ENCODE results near the gene NSUN5. TPM values are rescaled to one million over a fixed set of nuclear protein-coding genes. Genes with fewer than 3 reads are reported as not detected.
A peak's percentile ranks its signal among the peaks of the same experiment; 100 is the strongest.
"Not testable (repeated sequence)": the region's sequence is repeated elsewhere in the genome, so short reads cannot be mapped to it uniquely, and the experiment has no call there.

Gene NSUN5
- total RNA-seq, 1 experiment from 2014 or later, result 90.9 TPM

DNA sequence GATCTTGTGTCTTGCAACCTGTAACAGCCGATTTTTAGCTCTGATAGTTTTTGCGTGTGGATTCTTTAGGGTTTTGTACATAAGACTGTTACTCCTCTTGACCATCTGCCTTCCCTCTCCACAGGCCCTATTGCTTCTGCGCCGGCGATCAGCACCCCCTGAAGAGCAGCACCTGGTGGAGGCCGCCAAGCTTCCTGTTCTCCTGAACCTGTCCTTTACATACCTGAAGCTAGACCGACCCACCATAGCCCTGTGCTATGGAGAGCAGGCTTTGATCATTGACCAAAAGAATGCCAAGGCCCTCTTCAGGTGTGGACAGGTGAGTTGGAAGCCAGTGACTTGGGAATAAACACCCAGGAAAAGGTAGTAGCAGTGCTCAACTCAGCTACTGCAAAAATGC, 31.9 kb upstream of the NSUN5 start:
- Histone ChIP-seq H3K27me3 (ENCODE audit: control insufficient read depth, insufficient read depth, low read length) (no peaks in the 10 kb centered on the region), H3K4me3 (ENCODE audit: insufficient read depth, low read depth, low read length) (no peak overlapping the region), H3K36me3 (replicated peaks; ENCODE audit: control insufficient read depth, insufficient read depth, low read length) (no peaks in the 10 kb centered on the region)
- peak; percentile 75 for DNase-seq

GRCh38 chr7:73338321-73338720, 29.7 kb upstream of the NSUN5 start:
- H3K4me3 ChIP-seq (ENCODE audit: insufficient read depth, low read depth, low read length), result no peak overlapping the region
- DNase-seq, result no peak
- H3K27me3 ChIP-seq (ENCODE audit: control insufficient read depth, insufficient read depth, low read length), result no peaks in the 10 kb centered on the region
- H3K36me3 ChIP-seq (replicated peaks; ENCODE audit: control insufficient read depth, insufficient read depth, low read length), result no peaks in the 10 kb centered on the region

DNA sequence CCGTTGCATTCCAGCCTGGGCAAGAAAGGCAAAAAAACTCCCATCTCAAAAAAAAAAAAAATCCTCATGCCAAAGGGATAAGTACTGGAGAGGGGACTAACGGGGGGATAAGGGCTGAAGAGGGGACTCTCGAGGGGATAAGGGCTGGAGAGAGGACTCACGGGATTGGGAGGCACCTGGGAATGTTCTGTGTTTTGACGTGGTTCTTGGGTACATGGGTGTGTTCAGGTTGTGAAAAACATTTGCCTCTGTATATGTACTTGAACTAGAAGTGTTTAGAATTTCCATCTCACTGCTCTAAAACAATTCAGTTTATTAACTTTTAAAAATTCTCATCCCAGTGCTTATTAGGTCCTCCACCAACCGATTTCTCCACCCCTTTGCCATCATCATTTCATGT, 23.8 kb upstream of the NSUN5 start:
- Histone ChIP-seq H3K27me3 (ENCODE audit: control insufficient read depth, insufficient read depth, low read length) (no peaks in the 10 kb centered on the region), H3K4me3 (ENCODE audit: insufficient read depth, low read depth, low read length) (no peak overlapping the region), H3K36me3 (replicated peaks; ENCODE audit: control insufficient read depth, insufficient read depth, low read length) (no peaks in the 10 kb centered on the region)
- DNase-seq, result no peak

DNA sequence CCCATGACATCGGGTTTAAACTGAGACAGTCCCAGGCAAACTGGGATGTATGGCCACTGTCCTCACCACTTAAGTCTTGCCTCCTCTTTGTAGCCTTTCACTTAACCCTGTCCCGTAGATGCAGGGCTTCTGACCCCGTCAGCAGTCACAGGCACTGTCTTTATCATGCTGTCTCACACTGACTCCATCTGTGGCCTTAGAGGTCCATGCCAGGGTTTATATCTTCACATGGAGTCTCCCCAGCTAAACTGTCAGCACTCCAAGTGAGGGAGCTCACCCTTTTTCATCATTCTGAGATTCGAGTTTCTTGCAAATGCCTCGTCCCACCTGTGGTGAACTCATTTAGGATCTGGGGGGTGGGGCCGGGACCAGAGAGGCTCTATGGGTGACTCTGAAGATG, 22.1 kb upstream of the NSUN5 start:
- H3K4me3 ChIP-seq (ENCODE audit: insufficient read depth, low read depth, low read length), result no peak overlapping the region
- no peaks in the 10 kb centered on the region for H3K27me3 ChIP-seq (ENCODE audit: control insufficient read depth, insufficient read depth, low read length)
- H3K36me3 ChIP-seq (replicated peaks; ENCODE audit: control insufficient read depth, insufficient read depth, low read length), result no peaks in the 10 kb centered on the region
- peak; percentile 53 for DNase-seq

GRCh38 chr7:73329861-73330581, 21.4 kb upstream of the NSUN5 start:
- no peak for DNase-seq
- Histone ChIP-seq H3K4me3 (ENCODE audit: insufficient read depth, low read depth, low read length) (no peak overlapping the region), H3K36me3 (replicated peaks; ENCODE audit: control insufficient read depth, insufficient read depth, low read length) (no peaks in the 10 kb centered on the region), H3K27me3 (ENCODE audit: control insufficient read depth, insufficient read depth, low read length) (no peaks in the 10 kb centered on the region)

DNA sequence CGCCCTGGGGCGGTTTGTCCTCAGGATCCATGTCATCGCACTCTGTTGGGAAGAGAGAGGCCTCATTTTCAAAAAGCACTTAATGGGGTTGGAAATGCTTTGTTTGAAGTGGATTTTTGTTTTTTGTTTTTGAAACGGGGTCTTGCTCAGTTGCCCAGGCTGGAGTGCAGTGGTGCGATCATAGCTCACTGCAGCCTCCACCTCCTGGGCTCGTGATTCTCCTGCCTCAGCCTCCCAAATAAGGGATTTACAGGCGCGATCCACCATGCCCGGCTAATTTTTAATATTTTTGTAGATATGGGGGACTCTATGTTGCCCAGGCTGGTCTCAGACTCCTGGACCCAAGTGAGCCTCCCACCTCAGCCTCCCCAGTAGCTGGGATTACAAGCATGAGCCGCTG, 20.1 kb upstream of the NSUN5 start:
- no peaks in the 10 kb centered on the region for H3K27me3 ChIP-seq (ENCODE audit: control insufficient read depth, insufficient read depth, low read length)

GRCh38 chr7:73327922-73328321, 19.3 kb upstream of the NSUN5 start, which contains the start of the genes FKBP6 and TRIM50:
FKBP6 (plus strand) TSS chr7:73328161; CDS start chr7:73328429, 268 bp downstream.
TRIM50 (minus strand) TSS chr7:73328082; CDS start chr7:73324787, 3,295 bp downstream.
- not testable (repeated sequence) for DNase-seq; H3K4me3 ChIP-seq (ENCODE audit: insufficient read depth, low read depth, low read length); H3K27me3 ChIP-seq (ENCODE audit: control insufficient read depth, insufficient read depth, low read length)

More for the DNA sequence above, 20.1 kb upstream of the NSUN5 start:
- Histone ChIP-seq H3K36me3 (replicated peaks; ENCODE audit: control insufficient read depth, insufficient read depth, low read length) (no peaks in the 10 kb centered on the region), H3K4me3 (ENCODE audit: insufficient read depth, low read depth, low read length) (no peak overlapping the region)
- DNase-seq, result no peak

GRCh38 chr7:73327449-73327848, 18.8 kb upstream of the NSUN5 start:
- not testable (repeated sequence) for H3K4me3 ChIP-seq (ENCODE audit: insufficient read depth, low read depth, low read length); DNase-seq; H3K27me3 ChIP-seq (ENCODE audit: control insufficient read depth, insufficient read depth, low read length); H3K36me3 ChIP-seq (replicated peaks; ENCODE audit: control insufficient read depth, insufficient read depth, low read length)

More at GRCh38 chr7:73327922-73328321, 19.3 kb upstream of the NSUN5 start, which contains the start of the genes FKBP6 and TRIM50:
- not testable (repeated sequence) for H3K36me3 ChIP-seq (replicated peaks; ENCODE audit: control insufficient read depth, insufficient read depth, low read length)

- not testable (repeated sequence) for H3K36me3 ChIP-seq (replicated peaks; ENCODE audit: control insufficient read depth, insufficient read depth, low read length); H3K27me3 ChIP-seq (ENCODE audit: control insufficient read depth, insufficient read depth, low read length); DNase-seq; H3K4me3 ChIP-seq (ENCODE audit: insufficient read depth, low read depth, low read length)
Measured at GRCh38 chr7:73325424-73325823, 16.8 kb upstream of the NSUN5 start.

DNA sequence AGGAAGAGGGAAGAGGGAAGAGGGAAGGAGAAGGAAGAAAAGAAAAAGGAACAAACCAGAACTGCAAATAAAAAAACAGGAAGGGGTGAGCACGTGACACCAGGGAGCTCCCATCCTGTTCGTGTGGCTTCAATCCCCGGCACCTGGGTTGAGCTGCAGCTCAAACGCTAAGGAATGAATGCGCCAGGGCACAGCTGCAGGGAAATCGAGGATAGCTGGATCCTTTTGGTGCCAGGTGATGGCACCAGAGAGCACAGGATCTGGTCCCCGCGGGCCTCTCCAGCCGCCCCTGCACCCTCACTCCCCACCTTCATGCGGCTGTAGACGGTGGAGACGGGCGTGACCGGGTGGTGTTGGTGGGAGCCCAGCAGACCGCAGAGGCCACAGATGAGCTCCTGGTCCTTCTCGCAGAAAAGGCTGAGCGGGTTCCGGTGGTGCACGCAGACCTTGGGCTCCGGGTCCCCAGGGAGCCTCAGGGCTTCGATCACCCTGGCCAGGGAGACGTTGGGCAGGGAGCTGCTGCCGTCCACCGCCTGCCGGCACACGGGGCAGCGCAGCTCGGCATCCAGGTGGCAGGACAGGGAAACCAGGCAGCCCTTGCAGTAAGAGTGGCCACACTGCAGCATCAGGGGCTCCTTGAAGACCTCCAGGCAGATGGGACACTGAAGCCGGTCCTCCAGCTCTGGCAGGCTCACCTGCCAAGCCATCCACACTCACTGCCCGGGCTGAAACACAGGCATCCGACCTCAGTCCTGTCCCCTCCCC, 15.6 kb upstream of the NSUN5 start:
- H3K36me3 ChIP-seq (replicated peaks; ENCODE audit: control insufficient read depth, insufficient read depth, low read length), result not testable (repeated sequence)

DNA sequence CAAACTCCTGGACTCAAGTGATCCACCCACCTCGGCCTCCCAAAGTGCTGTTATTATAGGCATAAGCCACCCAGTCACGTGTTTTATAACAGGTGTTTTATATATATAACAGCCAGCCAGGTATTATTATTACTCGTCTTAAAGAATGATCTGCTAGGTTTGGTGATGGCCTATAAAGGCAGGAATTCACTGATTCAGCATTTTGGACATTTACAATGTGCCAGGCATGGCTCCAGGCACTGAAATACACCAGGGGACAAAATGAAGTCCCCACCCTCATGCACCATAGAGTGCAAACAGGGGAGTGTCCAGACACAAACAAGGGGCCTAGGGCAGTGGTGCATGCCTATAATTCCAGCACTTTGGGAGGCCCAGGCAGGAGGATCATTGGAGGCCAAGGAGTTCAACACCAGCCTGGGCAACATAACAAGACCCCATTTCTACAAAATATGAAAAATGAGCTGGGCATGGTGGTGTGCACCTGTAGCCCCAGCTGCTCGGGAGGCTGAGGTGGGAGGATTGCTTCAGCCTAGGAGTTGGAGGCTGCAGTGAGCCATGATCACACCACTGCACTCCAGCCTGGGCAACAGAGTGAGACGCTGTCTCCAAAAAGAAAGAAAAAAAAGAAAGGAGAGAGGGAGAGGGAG, 14.9 kb upstream of the NSUN5 start:
- not testable (repeated sequence) for H3K36me3 ChIP-seq (replicated peaks; ENCODE audit: control insufficient read depth, insufficient read depth, low read length); H3K4me3 ChIP-seq (ENCODE audit: insufficient read depth, low read depth, low read length); DNase-seq; H3K27me3 ChIP-seq (ENCODE audit: control insufficient read depth, insufficient read depth, low read length)

More for the DNA sequence above, 15.6 kb upstream of the NSUN5 start:
- not testable (repeated sequence) for H3K4me3 ChIP-seq (ENCODE audit: insufficient read depth, low read depth, low read length); H3K27me3 ChIP-seq (ENCODE audit: control insufficient read depth, insufficient read depth, low read length)
- DNase-seq, result peak; percentile 95

DNA sequence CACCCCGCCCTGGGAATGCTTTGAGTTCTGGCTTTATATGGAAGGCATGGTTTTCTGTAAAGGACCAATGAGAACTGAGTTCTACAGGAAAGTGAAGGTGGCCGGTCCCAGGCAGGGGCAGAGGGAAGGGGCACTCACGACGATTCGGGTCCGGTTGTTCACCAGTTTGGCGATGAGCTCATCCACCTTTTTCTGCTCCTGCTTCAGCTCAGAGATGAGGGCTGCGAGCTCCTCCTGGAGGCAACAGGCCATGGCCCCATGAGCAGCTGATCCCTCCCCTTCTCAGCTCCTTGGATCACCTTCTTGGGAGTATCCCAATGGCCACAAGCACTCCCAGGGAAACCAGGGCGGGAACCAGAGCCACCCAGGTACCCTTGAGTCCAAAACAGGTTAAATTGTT, 11.4 kb upstream of the NSUN5 start:
- not testable (repeated sequence) for H3K36me3 ChIP-seq (replicated peaks; ENCODE audit: control insufficient read depth, insufficient read depth, low read length); H3K27me3 ChIP-seq (ENCODE audit: control insufficient read depth, insufficient read depth, low read length); DNase-seq; H3K4me3 ChIP-seq (ENCODE audit: insufficient read depth, low read depth, low read length)

DNA sequence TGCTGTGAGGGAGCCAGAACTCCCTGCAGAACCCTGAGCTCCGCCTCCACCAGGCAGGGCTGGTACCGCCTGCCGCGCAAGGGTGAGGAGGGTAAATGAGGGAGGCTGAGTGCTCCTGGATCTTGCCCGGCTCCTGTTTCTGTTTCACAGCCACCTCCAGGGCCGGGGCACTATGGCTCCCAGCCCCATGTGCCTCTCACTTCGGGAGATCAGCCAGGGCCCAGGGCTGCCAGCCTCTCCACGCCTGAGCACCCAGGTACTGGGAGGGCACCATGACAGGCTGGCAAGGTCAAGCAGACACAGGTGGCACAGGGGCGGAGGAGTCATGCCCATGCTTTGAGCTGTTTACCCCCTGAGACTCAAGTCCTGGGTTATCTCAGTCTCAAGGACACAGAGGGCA, 10.9 kb upstream of the NSUN5 start:
- not testable (repeated sequence) for H3K27me3 ChIP-seq (ENCODE audit: control insufficient read depth, insufficient read depth, low read length); H3K4me3 ChIP-seq (ENCODE audit: insufficient read depth, low read depth, low read length); H3K36me3 ChIP-seq (replicated peaks; ENCODE audit: control insufficient read depth, insufficient read depth, low read length); DNase-seq

GRCh38 chr7:73318656-73319204, 10.1 kb upstream of the NSUN5 start:
- not testable (repeated sequence) for H3K4me3 ChIP-seq (ENCODE audit: insufficient read depth, low read depth, low read length); H3K27me3 ChIP-seq (ENCODE audit: control insufficient read depth, insufficient read depth, low read length); H3K36me3 ChIP-seq (replicated peaks; ENCODE audit: control insufficient read depth, insufficient read depth, low read length); DNase-seq

All from H7 (cell line).